ENCODE results near the gene CTSA. TPM values are rescaled to one million over a fixed set of nuclear protein-coding genes. Genes with fewer than 3 reads are reported as not detected.

Gene CTSA
- total RNA-seq, 1 experiment from 2014 or later, result 282 TPM

DNA sequence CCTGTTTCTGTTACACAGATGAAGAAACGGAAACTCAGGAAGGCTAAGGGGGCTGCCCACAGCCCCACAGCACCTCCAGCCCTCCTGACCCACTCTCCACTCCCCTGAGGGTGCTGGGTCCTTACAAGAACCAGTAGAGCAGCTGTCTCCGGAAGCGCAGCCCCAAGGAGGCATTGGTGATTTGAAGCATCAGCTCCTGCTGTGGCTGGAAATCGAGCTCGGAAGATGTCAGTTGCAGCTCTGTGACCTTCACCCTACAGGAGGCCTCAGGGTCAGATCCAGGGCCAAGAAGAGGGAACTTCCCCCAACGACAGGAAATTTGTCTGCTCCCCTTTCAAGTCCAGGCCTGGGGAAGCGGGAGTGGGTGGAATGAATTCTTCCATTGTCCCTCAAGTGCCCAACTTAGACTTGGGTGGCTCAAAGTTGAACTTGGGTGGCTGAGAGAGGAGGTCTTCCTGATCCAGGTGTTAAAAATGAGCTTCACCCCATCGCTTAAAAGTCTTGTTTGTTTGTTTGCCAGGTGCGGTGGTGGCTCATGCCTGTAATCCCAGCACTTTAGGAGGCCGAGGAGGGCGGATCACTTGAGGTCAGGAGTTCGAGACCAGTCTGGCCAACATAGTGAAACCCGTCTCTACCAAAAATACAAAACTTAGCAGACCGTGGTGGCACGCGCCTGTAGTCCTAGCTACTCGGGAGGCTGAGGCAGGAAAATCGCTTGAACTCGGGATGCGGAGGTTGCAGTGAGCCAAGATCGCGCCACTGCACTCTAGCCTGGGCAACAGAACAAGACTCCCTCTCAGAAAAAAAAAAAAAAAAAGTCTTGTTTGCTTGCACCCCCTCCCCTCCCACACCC, 18.9 kb downstream of the CTSA start:
- CTCF ChIA-PET, result interaction anchor here (0.9 to 1.9 kb wide), 3 partner anchors 10 to 20 kb away, joined by 3 to 6 read pairs (median 3); no protein-coding TSS in a partner anchor
- no peak for TF ChIP-seq CTCF (IDR thresholded peaks at IDR 0.05; ENCODE audit: insufficient read depth in 1 of 2, low read depth in 1 of 2, low read length in 1 of 2, severe bottlenecking in 1 of 2, unreplicated experiment in 1 of 2)
- no TSS peak for BruUV-seq (replicated peaks)

DNA sequence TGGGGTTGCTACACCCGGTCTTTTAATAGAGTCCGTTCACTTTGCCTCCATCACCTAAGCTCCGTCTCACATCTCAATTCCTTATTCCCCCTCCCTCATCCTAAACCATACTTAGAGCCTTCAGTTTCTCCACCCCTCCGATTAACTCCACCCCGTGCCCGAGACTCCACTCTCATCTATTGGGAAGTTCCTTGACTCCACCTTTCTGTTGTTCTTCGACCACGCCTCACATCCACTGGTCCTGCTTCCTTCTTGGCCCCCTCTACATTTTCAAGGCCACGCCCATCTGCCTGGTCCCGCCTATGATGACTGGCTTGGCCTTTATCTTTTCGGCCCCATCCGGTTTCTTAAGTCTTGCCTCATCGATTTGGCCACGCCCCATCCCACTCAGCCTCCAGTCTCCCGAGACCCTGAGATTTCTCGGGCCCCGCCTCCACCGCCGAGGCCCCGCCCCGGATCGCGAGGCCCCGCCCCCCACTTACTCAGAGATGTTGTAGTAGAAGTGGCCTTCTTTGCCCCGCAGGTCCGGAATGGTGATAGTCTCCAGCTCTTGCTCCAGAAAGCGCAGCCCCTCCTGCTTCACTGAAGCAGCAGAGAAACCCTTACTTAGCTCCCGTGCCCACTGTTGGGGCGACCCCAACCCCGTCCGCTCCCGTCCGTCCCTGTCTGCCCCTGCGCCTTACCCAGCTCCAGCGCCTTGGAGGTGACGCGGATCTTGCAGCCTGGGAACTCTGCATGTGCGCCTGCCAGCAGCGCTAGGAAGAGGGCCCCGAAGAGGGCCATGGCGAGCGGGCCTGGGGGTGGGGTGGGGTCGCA, 19.7 kb downstream of the CTSA start:
- H3K9me3 Mint-ChIP-seq (ENCODE audit: unreplicated experiment), result no peaks in the 10 kb centered on the region
- no peaks in the 10 kb centered on the region for H3K9me3 ChIP-seq
- POLR2A ChIA-PET, result interaction anchor here (0.7 kb wide), 1 partner anchor 1483 kb away, joined by 8 read pairs; no protein-coding TSS in a partner anchor
- H3K36me3 Mint-ChIP-seq (ENCODE audit: insufficient read depth, unreplicated experiment), result peaks cover 14% of the 10 kb centered on the region
- BruUV-seq (replicated peaks), result no TSS peak
- H3K4me3 Mint-ChIP-seq (ENCODE audit: unreplicated experiment), result peak overlapping the region; percentile 72
- no peak overlapping the region for H3K4me3 ChIP-seq (ENCODE audit: low read depth, low read length)
- H3K27me3 ChIP-seq (replicated peaks; ENCODE audit: control insufficient read depth, insufficient read depth, low read length), result no peaks in the 10 kb centered on the region
- no peaks in the 10 kb centered on the region for H3K36me3 ChIP-seq (ENCODE audit: control insufficient read depth, insufficient read depth, low read length)
- CTCF ChIA-PET, result interaction anchor here (0.6 to 1.9 kb wide), 4 partner anchors 10 to 1247 kb away, joined by 3 to 6 read pairs (median 4); no protein-coding TSS in a partner anchor
- H3K4me1 Mint-ChIP-seq (ENCODE audit: low read depth, unreplicated experiment), result peaks cover 9% of the 10 kb centered on the region
- intact Hi-C loops (cut with micrococcal nuclease; ENCODE audit: unreplicated experiment), result no loop called here
- peaks cover 12% of the 10 kb centered on the region for H3K4me1 ChIP-seq
- DNase-seq, result peak; percentile 74 to 93
- TF ChIP-seq CTCF (IDR thresholded peaks at IDR 0.05; ENCODE audit: insufficient read depth in 1 of 2, low read depth in 1 of 2, low read length in 1 of 2, severe bottlenecking in 1 of 2, unreplicated experiment in 1 of 2), result no peak
- no peak overlapping the region for H3K27ac Mint-ChIP-seq (ENCODE audit: unreplicated experiment)
- H3K27me3 Mint-ChIP-seq (ENCODE audit: insufficient read depth, unreplicated experiment), result no peaks in the 10 kb centered on the region

More for the DNA sequence above, 18.9 kb downstream of the CTSA start:
- no peaks in the 10 kb centered on the region for H3K27me3 ChIP-seq (replicated peaks; ENCODE audit: control insufficient read depth, insufficient read depth, low read length)
- DNase-seq, result no peak
- no peak overlapping the region for H3K4me3 ChIP-seq (ENCODE audit: low read depth, low read length)
- no peaks in the 10 kb centered on the region for H3K36me3 ChIP-seq (ENCODE audit: control insufficient read depth, insufficient read depth, low read length)
- Mint-ChIP-seq H3K4me1 (ENCODE audit: low read depth, unreplicated experiment) (peaks cover 13% of the 10 kb centered on the region), H3K4me3 (ENCODE audit: unreplicated experiment) (peak overlapping the region; percentile 72), H3K36me3 (ENCODE audit: insufficient read depth, unreplicated experiment) (peaks cover 15% of the 10 kb centered on the region), H3K27ac (ENCODE audit: unreplicated experiment) (no peak overlapping the region), H3K9me3 (ENCODE audit: unreplicated experiment) (no peaks in the 10 kb centered on the region), H3K27me3 (ENCODE audit: insufficient read depth, unreplicated experiment) (no peaks in the 10 kb centered on the region)
- intact Hi-C loops (cut with micrococcal nuclease; ENCODE audit: unreplicated experiment), result no loop called here
- POLR2A ChIA-PET, result interaction anchor here (0.7 to 1.0 kb wide), 4 partner anchors 9 to 1483 kb away, joined by 3 to 8 read pairs (median 4); partner anchors contain the start of gene CTSA
- H3K9me3 ChIP-seq, result no peaks in the 10 kb centered on the region
- H3K4me1 ChIP-seq, result peaks cover 12% of the 10 kb centered on the region

Measured in Caco-2 (cell line).